ENCODE data around the gene YY1.
"Not testable (repeated sequence)": the region's sequence is repeated elsewhere in the genome, so short reads cannot be mapped to it uniquely, and the experiment has no call there.

The YY1 gene

GRCh38 chr14:100246809-100247428, 8.0 kb downstream of the YY1 start:
- peak; percentile 43 for DNase-seq

GRCh38 chr14:100250732-100251465, 12.0 kb downstream of the YY1 start:
- DNase-seq, result no peak

GRCh38 chr14:100252684-100253083, 13.7 kb downstream of the YY1 start:
- no peak for DNase-seq

GRCh38 chr14:100256339-100256895, 17.5 kb downstream of the YY1 start:
- DNase-seq, result no peak

- no peak for DNase-seq
Observed at GRCh38 chr14:100261621-100262020, 22.7 kb downstream of the YY1 start.

GRCh38 chr14:100262545-100262944, 23.6 kb downstream of the YY1 start:
- DNase-seq, result no peak

GRCh38 chr14:100263141-100263540, 24.2 kb downstream of the YY1 start:
- peak; percentile 18 for DNase-seq

GRCh38 chr14:100267990-100268389, 29.0 kb downstream of the YY1 start:
- DNase-seq, result no peak

GRCh38 chr14:100268591-100269207, 29.8 kb downstream of the YY1 start:
- no peak for DNase-seq

GRCh38 chr14:100271247-100271939, 32.4 kb downstream of the YY1 start:
- no peak for DNase-seq

- DNase-seq, result no peak
Observed at GRCh38 chr14:100274250-100274649, 35.3 kb downstream of the YY1 start.

- DNase-seq, result no peak
Observed at GRCh38 chr14:100275214-100275613, 36.3 kb downstream of the YY1 start.

GRCh38 chr14:100278702-100279101, 39.8 kb downstream of the YY1 start:
- peak; percentile 54 for DNase-seq

GRCh38 chr14:100279133-100279532, 40.2 kb downstream of the YY1 start:
- DNase-seq, result no peak

- DNase-seq, result no peak
Observed at GRCh38 chr14:100279563-100279962, 40.6 kb downstream of the YY1 start.

- no peak for DNase-seq
Observed at GRCh38 chr14:100281286-100282082, 42.5 kb downstream of the YY1 start.

- DNase-seq, result no peak
Observed at GRCh38 chr14:100282083-100282350, 43.1 kb downstream of the YY1 start.

- DNase-seq, result no peak
Observed at GRCh38 chr14:100282766-100283419, 43.9 kb downstream of the YY1 start.

- not testable (repeated sequence) for DNase-seq
Observed at GRCh38 chr14:100283436-100283835, 44.5 kb downstream of the YY1 start.

GRCh38 chr14:100283984-100284881, 45.3 kb downstream of the YY1 start:
- DNase-seq, result no peak

All from fibroblast of skin of right quadriceps (primary cell).